Mucosa of descending colon (tissue), 3 donors: ENCODE data around the gene AHSP. TPM values are rescaled to one million over a fixed set of nuclear protein-coding genes. Genes with fewer than 3 reads are reported as not detected.

Source experiments
- ATAC-seq: fragments of 200-7000 bp; cut with Tn5 transposase; one replicate; pipeline ENCODE4 v1.9.1; 2020; ENCODE audit warnings: mild to moderate bottlenecking, moderate library complexity
- DNase-seq, 3 donors: peaks; one replicate each; pipeline ENCODE4 v3.0.0-alpha.2; 2020
- H3K36me3 ChIP-seq: fragments of 200-600 bp; one replicate; pipeline ENCODE4 v1.8.0; 2021; ENCODE audit warnings: low read depth, mild to moderate bottlenecking
- H3K4me1 ChIP-seq: fragments of 200-600 bp; one replicate; pipeline ENCODE4 v1.8.0; 2021; ENCODE audit warnings: low read depth, mild to moderate bottlenecking
- H3K4me3 ChIP-seq: fragments of 200-600 bp; one replicate; pipeline ENCODE4 v1.8.0; 2021; ENCODE audit warnings: mild to moderate bottlenecking
- H3K9me3 ChIP-seq: fragments of 200-600 bp; one replicate; pipeline ENCODE4 v1.8.0; 2021; ENCODE audit warnings: mild to moderate bottlenecking
- CTCF ChIP-seq: fragments of 200-600 bp; IDR thresholded peaks from one replicate; pipeline ENCODE4 v1.8.0; 2022; ENCODE audit warnings: antibody characterized with exemption, mild to moderate bottlenecking
- intact Hi-C, 2 donors: fragments of 100-400 bp; cut with DNase I in 1 of 2; cut with micrococcal nuclease in 1 of 2; formaldehyde crosslinking; loops; one replicate each; pipeline versions ENCODE4 v1.11.0 to v1.11.1; 2022; cut with DNase I, micrococcal nuclease
- total RNA-seq, 3 donors: library from RNA; stranded (reverse); fragmentation: NEBNext Ultra II Directional in 2 of 3; extraction: Animal tissue kit (Norgen Biotek cat#: 25700) in 2 of 3; gene quantifications; one replicate each; pipeline versions ENCODE4 v1.2.1 to v1.2.4, GENCODE V29; 2021 to 2023
- donor health status: DM: no; HTN: no; CAD: no; lungs with moderate emphysema.
- donor health status: DM: no; HTN: no; CAD: no.
- donor health status: DM: no; HTN: yes; CAD: no.

The AHSP gene
- total RNA-seq, 3 donors from 2014 or later = not detected

DNA sequence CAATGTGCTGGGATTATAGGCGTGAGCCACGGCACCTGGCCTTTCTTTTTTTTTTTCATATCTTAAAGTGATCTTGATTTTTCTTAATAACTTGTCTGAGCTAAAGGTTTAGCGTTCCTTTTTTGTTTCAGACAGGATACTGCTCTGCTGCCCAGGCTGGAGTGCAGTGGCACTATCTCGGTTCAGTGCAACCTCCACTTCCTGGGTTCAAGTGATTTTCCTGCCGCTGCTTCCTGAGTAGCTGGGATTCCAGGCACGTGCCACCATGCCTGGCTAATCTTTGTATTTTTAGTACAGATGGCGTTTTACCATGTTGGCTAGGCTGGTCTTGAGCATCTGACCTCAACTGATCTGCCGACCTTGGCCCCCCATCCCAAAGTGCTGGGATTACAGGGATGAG lies 23.5 kb upstream of the AHSP start:
- Histone ChIP-seq H3K9me3 (no peaks in the 10 kb centered on the region), H3K4me1 (peaks cover 24% of the 10 kb centered on the region), H3K36me3 (no peaks in the 10 kb centered on the region), H3K4me3 (no peak overlapping the region)
- intact Hi-C loops = no loop called here
- DNase-seq = no peak
- ATAC-seq = no peak
- TF ChIP-seq CTCF = no peak

GRCh38 chr16:31505483-31505882 lies 22.2 kb upstream of the AHSP start:
- TF ChIP-seq CTCF = no peak
- no peak for ATAC-seq
- Histone ChIP-seq H3K36me3 (no peaks in the 10 kb centered on the region), H3K4me1 (peaks cover 25% of the 10 kb centered on the region), H3K4me3 (no peak overlapping the region), H3K9me3 (no peaks in the 10 kb centered on the region)
- DNase-seq = no peak
- intact Hi-C loops = no loop called here

GRCh38 chr16:31507617-31507928 lies 20.1 kb upstream of the AHSP start:
- Histone ChIP-seq H3K4me3 (peak overlapping the region; percentile 100), H3K4me1 (peaks cover 25% of the 10 kb centered on the region), H3K9me3 (no peaks in the 10 kb centered on the region), H3K36me3 (no peaks in the 10 kb centered on the region)
- peak; percentile 34 for ATAC-seq
- DNase-seq = peak in 1 of 3 donors; percentile 42
- intact Hi-C loops = no loop called here
- no peak for TF ChIP-seq CTCF

DNA sequence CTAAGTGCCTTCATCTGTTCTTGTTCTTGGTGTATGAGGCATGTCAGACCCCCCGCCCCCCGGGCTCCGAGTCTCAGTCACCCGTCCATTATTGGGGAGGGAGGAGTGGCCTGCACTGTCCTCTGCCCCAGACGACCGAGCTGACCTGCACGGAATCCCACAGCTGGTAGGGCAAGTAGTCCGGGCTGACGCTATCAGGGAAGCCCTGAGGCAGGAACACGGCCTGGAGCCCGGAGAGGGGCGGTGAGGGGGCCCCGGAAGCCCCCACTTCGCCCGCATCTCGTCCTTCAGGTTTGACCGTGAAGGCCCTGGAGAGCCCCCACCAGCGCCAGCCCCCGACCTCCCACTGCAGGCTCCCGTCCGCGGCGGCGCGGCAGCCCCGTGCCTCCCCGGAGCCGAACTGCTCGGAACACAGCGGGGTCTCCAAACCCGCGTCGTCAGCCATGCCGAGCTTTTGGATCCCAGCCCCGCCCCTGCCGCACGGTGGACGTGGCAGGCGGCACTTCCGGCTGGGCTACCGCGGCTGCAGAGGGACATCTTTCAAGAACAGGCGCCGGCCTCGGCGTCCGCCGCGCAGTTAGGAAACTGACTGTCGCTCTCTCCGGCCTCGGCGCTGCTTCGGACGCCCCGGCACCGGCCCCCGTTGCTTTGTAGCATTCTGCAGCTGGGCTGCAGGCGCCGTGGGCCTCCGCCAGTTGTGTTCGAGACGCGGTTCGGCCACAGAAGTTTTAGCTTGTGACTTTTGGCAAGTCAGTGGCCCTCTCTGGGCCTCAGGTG lies 19.6 kb upstream of the AHSP start, which contains the start of gene RUSF1:
TSS of gene RUSF1 (minus strand) at position 463 of the 777 bp plus-strand sequence. CDS start at position 445, 18 bp downstream.
- Histone ChIP-seq H3K4me3 (peak within 1 kb of the TSS; percentile 100), H3K36me3 (no peaks in the 10 kb centered on the region), H3K4me1 (peaks cover 25% of the 10 kb centered on the region), H3K9me3 (no peaks in the 10 kb centered on the region)
- intact Hi-C loops = no loop called here
- no peak for TF ChIP-seq CTCF
- peak; percentile 94 to 95 (median 95) for DNase-seq
- peak; percentile 99 for ATAC-seq

DNA sequence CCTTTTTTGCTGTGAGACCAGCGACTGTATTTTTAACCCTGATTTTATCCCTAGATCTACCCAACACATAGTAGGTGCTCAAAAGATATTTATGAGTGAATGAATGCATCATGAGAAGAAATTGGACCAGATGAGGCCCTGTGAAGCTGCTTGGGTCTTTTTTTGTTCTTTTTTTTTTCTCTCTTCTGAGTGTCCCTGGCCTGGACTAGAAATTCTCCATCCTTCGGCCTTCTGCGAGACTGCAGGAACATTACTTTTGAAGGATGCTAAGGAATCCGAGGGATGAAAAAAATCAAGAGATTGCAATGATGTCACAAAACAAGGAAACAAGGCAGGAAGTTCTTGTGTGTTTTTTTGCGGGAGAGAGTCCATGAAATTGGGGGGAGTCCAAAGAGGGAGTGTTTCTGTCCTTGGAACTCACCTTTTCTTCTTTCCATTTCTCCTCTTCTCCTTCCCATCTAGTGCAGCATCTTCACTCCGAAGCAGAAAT lies 18.9 kb upstream of the AHSP start:
- ATAC-seq (peak; percentile 1), DNase-seq (no peak)
- H3K4me1 ChIP-seq = peaks cover 25% of the 10 kb centered on the region
- peak overlapping the region; percentile 100 for H3K4me3 ChIP-seq
- no peaks in the 10 kb centered on the region for H3K36me3 ChIP-seq
- TF ChIP-seq CTCF = no peak
- no peaks in the 10 kb centered on the region for H3K9me3 ChIP-seq
- intact Hi-C loops = no loop called here
